Islet precursor cell (in vitro differentiated cells): ENCODE data around the gene MACROD1.

ENCODE experiments used
- DNase-seq: peaks from one replicate; pipeline ENCODE4 v3.0.0-alpha.2; 2018

The MACROD1 gene

GRCh38 chr11:64150481-64151239 lies 15.3 kb downstream of the MACROD1 start:
- no peak for DNase-seq

GRCh38 chr11:64150051-64150450 lies 15.9 kb downstream of the MACROD1 start:
- no peak for DNase-seq

GRCh38 chr11:64148917-64149617 lies 16.8 kb downstream of the MACROD1 start:
- no peak for DNase-seq

DNA sequence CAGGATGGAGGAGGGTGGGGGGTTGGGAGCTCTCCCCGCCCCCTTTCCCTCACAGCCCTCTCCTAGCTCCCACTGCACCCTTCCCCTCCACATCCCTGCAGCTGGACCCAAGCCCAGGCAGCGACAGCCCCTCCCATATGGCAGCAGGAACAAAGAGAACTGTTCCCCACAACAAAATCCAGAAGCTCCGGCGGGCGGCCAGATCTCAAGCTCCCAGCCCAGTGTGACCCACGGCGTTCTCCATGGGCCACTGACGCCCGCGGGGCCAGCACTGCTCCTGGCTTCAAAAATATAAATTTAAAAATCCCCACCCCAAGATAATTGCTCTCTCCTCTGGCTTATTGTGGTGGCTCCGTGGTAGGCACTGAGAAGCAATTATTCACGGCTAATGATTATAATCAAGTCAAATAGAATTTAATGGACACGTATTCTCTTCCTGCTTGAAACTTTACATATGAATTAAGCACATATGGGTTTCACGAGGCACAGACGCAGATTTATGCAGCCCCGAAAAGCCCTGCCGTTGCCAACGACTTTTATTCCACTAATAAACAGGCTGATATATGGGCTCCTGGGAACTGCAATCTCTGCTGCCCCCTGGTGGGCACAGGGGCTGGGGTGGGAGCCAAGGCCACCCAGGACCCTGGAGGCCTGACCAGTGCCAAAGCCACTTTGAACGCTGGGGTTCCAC lies 17.5 kb downstream of the MACROD1 start:
- peak; percentile 80 for DNase-seq

- DNase-seq, result peak; percentile 77
These were observed 19.6 kb downstream of the MACROD1 start for GRCh38 chr11:64146036-64146955.

DNA sequence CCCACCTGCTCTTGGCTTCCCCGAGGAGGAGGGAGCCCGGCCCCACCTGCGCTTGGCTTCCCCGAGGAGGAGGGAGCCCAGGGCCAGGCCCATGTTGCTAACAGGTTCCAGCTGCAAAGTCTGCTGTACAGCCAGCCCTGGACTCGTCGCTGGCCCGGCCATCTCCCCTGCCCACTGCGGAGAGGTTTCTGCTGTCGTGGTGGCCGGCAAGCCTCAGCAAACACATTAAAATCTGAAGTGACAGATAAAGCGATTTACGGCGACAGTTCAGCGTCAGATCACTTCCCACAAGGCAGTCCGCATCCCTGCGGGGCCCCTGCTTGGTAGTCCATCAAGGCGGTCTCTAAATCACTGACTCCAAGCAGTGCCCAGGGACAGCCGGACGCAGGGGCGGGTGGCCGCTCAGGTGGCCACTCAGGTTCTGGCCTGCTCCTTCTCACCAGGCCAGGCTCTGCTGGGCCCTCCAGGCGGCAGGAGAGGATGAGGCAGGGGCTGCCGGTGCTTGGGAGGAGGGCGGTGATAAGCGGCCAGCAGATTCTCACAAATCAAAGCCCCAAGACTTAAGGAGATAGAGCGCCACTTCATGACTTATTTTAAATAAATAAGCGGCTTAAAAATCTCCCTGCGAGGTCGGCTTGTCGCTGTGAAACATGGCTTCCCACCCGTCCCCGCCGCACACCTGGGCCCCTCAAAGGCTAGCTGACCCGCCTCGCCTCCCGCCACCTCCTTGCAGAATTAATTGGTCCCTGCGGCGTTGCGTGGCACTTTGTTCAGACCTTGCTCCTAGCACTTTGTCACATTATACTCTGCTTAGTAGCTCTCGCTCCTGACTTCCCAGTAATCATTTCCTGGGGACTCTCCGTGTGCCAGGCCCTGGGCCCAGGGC lies 21.1 kb downstream of the MACROD1 start:
- no peak for DNase-seq

- no peak for DNase-seq
These were observed 24.7 kb downstream of the MACROD1 start for GRCh38 chr11:64141081-64141783.

- DNase-seq, result no peak
These were observed 25.8 kb downstream of the MACROD1 start for GRCh38 chr11:64140082-64140481.

- DNase-seq, result no peak
These were observed 26.9 kb downstream of the MACROD1 start for GRCh38 chr11:64139049-64139448.

- no peak for DNase-seq
These were observed 27.5 kb downstream of the MACROD1 start for GRCh38 chr11:64138398-64138797.

DNA sequence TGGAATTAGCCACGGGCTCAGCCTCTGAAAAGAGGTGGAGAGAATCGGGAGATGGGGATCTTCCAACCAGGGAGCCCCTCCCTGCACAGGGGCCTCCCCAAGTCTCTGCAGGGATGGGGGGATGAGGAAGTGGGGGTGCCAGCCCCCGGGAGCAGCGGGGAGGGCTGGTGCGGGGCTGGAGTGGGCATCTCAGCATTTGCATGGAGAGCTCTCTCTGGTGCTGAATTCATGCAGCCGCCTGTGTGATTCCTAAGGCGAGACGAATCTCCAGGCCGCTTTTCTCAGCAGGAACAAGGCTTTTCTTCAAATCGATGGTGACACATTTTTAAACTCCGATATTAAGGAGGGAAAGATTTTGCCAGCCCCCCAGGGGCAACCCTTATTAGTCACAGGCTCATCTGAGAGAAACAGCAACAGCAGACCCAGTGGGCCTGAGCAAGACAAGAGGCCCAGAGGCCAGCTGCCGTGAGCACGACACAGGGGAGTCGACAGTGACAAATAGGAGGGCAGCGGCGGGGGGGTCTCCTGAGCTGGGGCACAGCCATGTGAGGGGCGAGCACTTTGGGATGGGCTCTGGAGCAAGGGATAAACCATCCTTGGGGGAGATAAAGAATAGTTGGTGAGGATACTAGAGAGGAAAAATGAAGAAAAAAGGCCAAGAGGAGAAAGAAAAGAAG lies 29.0 kb downstream of the MACROD1 start:
- DNase-seq, result no peak

DNA sequence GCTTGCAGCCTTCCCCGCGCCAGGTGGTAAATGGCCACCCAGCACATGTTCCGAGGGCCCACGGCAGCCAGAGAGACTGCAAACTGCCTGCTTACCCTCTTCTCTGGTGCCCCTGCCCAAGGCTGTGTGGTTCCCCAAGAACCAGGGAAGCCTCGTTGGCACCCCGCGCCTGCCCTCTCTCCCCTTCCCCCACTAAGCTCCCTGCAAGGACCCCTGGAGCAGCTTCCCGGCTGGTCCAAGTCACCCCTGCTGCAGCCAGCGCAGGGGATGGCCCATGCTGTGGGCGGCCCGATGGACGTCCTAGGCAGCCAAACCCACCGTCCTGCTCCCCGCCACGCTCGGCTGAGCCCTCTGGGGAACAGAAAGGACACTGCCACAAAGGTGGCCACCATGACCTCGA lies 30.2 kb downstream of the MACROD1 start:
- no peak for DNase-seq

DNA sequence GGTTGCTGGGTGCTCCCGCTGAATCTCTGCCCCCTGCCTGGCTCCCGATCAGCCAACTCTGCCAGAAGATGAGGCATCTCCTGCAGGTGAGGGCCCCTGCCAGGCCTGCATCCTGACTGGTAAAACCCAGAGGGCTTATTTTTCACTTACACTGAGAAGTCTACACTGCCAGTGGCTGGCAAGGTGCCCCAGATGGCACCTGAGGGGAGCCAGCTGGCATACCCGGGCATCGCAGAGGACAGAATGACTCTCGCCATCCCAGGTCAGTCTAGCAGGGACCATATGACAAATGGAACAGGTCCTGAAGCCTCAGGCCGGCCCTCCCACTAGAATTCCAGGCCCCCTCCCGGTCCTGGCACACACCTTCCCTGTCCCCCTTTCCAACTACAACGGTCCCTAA lies 30.9 kb downstream of the MACROD1 start:
- DNase-seq, result no peak

GRCh38 chr11:64132982-64133705 lies 32.8 kb downstream of the MACROD1 start:
- DNase-seq, result no peak

GRCh38 chr11:64132191-64132771 lies 33.6 kb downstream of the MACROD1 start:
- DNase-seq, result no peak

DNA sequence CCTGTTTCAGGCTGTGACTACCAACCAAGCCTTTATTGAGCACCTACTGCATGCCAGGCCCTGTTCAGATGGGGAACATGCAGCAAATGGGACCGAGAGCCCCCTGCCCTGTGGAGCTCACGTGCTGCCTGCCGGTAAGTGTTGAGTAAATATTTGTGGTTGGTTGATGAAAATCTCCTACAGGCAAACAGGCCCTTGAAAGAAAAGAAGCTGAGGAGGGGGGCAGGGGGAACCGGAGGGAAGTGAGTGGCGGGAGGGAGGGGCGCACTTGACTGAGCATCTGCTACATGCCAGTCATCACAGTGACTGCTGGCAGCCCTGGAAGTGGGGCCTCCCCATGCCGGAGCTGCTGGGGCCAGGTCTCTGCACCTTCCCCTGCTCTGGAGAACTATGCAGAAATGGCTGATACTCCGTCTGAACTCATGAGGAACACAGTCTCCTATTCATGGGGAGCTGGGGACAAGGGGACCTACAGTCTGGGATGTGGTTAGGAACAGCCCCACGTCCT lies 34.2 kb downstream of the MACROD1 start:
- DNase-seq, result no peak

DNA sequence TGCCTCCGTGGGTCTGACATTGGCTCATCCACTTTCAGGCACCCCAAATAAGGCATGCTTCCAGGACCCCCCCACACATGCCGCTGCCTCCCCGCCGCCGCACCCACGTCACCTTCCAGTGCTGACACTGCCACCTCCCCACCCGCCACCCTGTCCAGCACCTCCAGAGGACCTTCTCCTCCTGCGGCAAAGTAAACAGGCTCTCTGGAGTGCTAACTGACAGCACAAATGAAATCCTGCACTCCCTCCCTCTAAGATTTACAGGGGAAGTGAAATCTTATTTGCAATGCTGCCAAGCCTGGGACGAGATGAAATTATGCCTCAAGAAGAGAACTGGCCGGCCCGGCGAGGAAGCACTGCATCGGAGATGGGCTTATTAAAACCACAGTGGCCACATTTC lies 35.3 kb downstream of the MACROD1 start:
- no peak for DNase-seq

GRCh38 chr11:64129403-64129802 lies 36.5 kb downstream of the MACROD1 start:
- DNase-seq, result no peak
